ENCODE data around the gene AFG3L2.

Gene AFG3L2

GRCh38 chr18:12329125-12329698 lies 47.8 kb downstream of the AFG3L2 start:
- Histone ChIP-seq H3K9me3 (ENCODE audit: control insufficient read depth, low read length) (no peaks in the 10 kb centered on the region), H3K4me3 (ENCODE audit: low read depth, low read length) (no peak overlapping the region), H3K27ac (no peak overlapping the region), H3K9ac (no peak overlapping the region), H2AFZ (no peak overlapping the region), H3K79me2 (no peaks in the 10 kb centered on the region), H3K27me3 (ENCODE audit: control insufficient read depth, insufficient read depth, low read length) (no peaks in the 10 kb centered on the region), H3K4me2 (ENCODE audit: low read length) (no peak overlapping the region), H3K4me1 (no peaks in the 10 kb centered on the region), H3K36me3 (ENCODE audit: control insufficient read depth, insufficient read depth, low read length) (no peaks in the 10 kb centered on the region)
- TF ChIP-seq CTCF (IDR thresholded peaks at IDR 0.05), result no peak

- no peak for TF ChIP-seq CTCF (IDR thresholded peaks at IDR 0.05)
- no peaks in the 10 kb centered on the region for H3K4me1 ChIP-seq
- H3K4me2 ChIP-seq (ENCODE audit: low read length), result no peak overlapping the region
- H3K9ac ChIP-seq, result no peak overlapping the region
- no peak overlapping the region for H3K4me3 ChIP-seq (ENCODE audit: low read depth, low read length)
- no peaks in the 10 kb centered on the region for H3K27me3 ChIP-seq (ENCODE audit: control insufficient read depth, insufficient read depth, low read length)
- H3K9me3 ChIP-seq (ENCODE audit: control insufficient read depth, low read length), result no peaks in the 10 kb centered on the region
- H3K27ac ChIP-seq, result no peak overlapping the region
- H2AFZ ChIP-seq, result no peak overlapping the region
- H3K79me2 ChIP-seq, result no peaks in the 10 kb centered on the region
- no peaks in the 10 kb centered on the region for H3K36me3 ChIP-seq (ENCODE audit: control insufficient read depth, insufficient read depth, low read length)
Measured at GRCh38 chr18:12328179-12328823, 48.7 kb downstream of the AFG3L2 start.

- Histone ChIP-seq H3K4me3 (ENCODE audit: low read depth, low read length) (no peak overlapping the region), H3K9ac (no peak overlapping the region), H3K27ac (no peak overlapping the region), H3K27me3 (ENCODE audit: control insufficient read depth, insufficient read depth, low read length) (no peaks in the 10 kb centered on the region), H3K9me3 (ENCODE audit: control insufficient read depth, low read length) (no peaks in the 10 kb centered on the region), H3K4me2 (ENCODE audit: low read length) (no peak overlapping the region), H3K36me3 (ENCODE audit: control insufficient read depth, insufficient read depth, low read length) (no peaks in the 10 kb centered on the region), H2AFZ (no peak overlapping the region), H3K4me1 (no peaks in the 10 kb centered on the region), H3K79me2 (no peaks in the 10 kb centered on the region)
- peak; percentile 67 for TF ChIP-seq CTCF (IDR thresholded peaks at IDR 0.05)
Measured at GRCh38 chr18:12327510-12328178, 49.4 kb downstream of the AFG3L2 start.

GRCh38 chr18:12326711-12327460 lies 50.1 kb downstream of the AFG3L2 start:
- no peak overlapping the region for H2AFZ ChIP-seq
- H3K36me3 ChIP-seq (ENCODE audit: control insufficient read depth, insufficient read depth, low read length), result no peaks in the 10 kb centered on the region
- no peak overlapping the region for H3K4me3 ChIP-seq (ENCODE audit: low read depth, low read length)
- no peak for TF ChIP-seq CTCF (IDR thresholded peaks at IDR 0.05)
- no peaks in the 10 kb centered on the region for H3K9me3 ChIP-seq (ENCODE audit: control insufficient read depth, low read length)
- H3K4me2 ChIP-seq (ENCODE audit: low read length), result no peak overlapping the region
- no peak overlapping the region for H3K27ac ChIP-seq
- no peaks in the 10 kb centered on the region for H3K27me3 ChIP-seq (ENCODE audit: control insufficient read depth, insufficient read depth, low read length)
- no peak overlapping the region for H3K9ac ChIP-seq
- H3K4me1 ChIP-seq, result no peaks in the 10 kb centered on the region
- no peaks in the 10 kb centered on the region for H3K79me2 ChIP-seq

Measured in parathyroid adenoma (tissue), 2 donors.